Right atrium auricular region (tissue), 2 donors: ENCODE measurements around the gene PDZD7. TPM values are rescaled to one million over a fixed set of nuclear protein-coding genes. Genes with fewer than 3 reads are reported as not detected.

Source experiments
- DNase-seq: peaks from one replicate; pipeline ENCODE4 v3.0.0-alpha.2; 2019; ENCODE audit warnings: low spot score
- H3K27ac ChIP-seq, 2 donors: fragments of 200-600 bp; sonication (generic); 1 replicate in 1 of 2; 2 replicates in 1 of 2; pipeline ENCODE4 v1.5.1; 2016 to 2019
- H3K27me3 ChIP-seq, 2 donors: fragments of 200-600 bp; sonication (generic); one replicate each; pipeline versions ENCODE4 v1.5.1 to v1.6.0; 2017 to 2019
- H3K36me3 ChIP-seq: fragments of 200-600 bp; sonication (generic); one replicate; pipeline ENCODE4 v1.5.1; 2016
- H3K4me1 ChIP-seq, 2 donors: fragments of 200-600 bp; sonication (generic); one replicate each; pipeline versions ENCODE4 v1.5.1 to v1.6.0; 2017 to 2019
- H3K4me3 ChIP-seq, 2 donors: fragments of 200-600 bp; sonication (generic); 1 replicate in 1 of 2; 2 replicates in 1 of 2; pipeline ENCODE4 v1.5.1; 2017 to 2019; ENCODE audit warnings: mild to moderate bottlenecking in 1 of 2, moderate library complexity in 1 of 2
- H3K9me3 ChIP-seq, 2 donors: fragments of 200-600 bp; sonication (generic); one replicate each; pipeline ENCODE4 v1.5.1; 2019
- total RNA-seq, 2 donors: library from RNA; depleted of rRNA; stranded (reverse); fragments of >200 nt; gene quantifications; one replicate each; pipeline ENCODE4 v1.1.0, GENCODE V29; 2016
- TF ChIP-seq, protein P1 (sequence below), 2 donors: fragments of 200-600 bp; sonication (generic); IDR thresholded peaks; one replicate each; pipeline ENCODE4 v1.5.1; 2019; ENCODE audit warnings: antibody characterized with exemption in 2 of 2

PDZD7 gene
- total RNA-seq, 2 donors from 2014 or later, result 0.59 to 1.3 TPM

DNA sequence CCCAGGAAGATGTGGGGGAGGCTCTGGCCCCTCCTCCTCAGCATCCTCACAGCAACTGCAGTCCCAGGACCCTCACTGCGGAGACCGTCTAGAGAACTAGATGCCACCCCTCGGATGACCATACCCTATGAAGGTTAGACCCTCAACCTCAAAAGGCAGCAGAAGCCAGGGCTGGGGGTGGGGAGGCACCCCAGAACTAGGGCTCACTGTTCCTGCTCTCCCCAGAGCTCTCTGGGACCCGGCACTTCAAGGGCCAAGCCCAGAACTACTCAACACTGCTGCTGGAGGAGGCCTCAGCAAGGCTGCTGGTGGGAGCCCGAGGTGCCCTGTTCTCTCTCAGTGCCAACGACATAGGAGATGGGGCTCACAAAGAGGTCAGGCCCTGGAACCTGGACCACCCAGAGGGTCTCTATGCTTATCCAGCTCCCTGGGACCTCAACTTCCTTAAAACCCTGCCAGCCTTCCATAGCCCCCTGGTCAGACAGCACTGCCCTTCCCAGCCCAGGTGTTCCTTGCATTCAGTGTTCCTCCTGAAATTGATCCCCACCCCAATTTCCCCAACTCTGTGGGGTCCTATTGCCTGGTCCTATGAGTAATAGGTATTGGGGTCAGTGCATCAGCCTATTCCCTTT, 57.9 kb downstream of the PDZD7 start:
- TF ChIP-seq, protein P1, sequence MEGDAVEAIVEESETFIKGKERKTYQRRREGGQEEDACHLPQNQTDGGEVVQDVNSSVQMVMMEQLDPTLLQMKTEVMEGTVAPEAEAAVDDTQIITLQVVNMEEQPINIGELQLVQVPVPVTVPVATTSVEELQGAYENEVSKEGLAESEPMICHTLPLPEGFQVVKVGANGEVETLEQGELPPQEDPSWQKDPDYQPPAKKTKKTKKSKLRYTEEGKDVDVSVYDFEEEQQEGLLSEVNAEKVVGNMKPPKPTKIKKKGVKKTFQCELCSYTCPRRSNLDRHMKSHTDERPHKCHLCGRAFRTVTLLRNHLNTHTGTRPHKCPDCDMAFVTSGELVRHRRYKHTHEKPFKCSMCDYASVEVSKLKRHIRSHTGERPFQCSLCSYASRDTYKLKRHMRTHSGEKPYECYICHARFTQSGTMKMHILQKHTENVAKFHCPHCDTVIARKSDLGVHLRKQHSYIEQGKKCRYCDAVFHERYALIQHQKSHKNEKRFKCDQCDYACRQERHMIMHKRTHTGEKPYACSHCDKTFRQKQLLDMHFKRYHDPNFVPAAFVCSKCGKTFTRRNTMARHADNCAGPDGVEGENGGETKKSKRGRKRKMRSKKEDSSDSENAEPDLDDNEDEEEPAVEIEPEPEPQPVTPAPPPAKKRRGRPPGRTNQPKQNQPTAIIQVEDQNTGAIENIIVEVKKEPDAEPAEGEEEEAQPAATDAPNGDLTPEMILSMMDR (IDR thresholded peaks at IDR 0.05), result no peak
- peak; percentile 42 for DNase-seq
- H3K36me3 ChIP-seq, result no peaks in the 10 kb centered on the region

DNA sequence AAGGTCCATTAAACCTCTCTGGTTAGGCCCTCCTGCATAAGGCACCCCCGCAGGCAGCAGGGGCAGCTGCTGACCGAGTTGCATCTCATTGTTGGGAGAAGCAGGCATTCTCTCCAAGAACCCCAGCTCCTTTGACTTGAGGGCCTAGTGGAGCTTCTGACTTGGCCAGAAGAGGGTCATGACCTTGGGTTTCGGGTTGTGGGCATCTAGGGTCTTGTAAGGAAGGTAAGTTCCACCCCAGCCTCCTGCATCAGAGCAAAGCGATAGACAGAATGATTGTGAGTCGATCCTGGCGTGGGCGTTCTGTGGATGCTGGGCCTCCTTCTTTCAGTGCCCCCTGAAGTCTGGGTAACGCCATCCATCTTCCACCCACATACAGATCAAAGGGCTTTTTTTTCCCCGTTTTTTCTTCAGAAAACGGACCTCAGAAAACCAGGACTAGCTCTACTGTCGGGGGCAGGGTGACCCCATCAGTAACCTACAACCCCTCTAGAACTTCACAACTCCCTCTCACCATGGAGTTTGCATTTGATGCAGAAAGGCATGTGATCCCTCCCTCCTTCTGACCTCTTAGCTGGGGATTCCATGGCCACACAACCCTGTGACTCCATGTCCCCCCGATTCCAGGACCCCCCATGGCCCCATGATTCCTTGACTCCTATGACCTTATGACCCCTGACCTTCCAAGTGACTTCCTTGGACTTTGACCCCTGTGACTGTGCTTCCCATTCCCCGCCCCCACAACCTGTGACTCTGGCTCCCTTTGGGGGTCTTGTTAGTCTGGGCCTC, 58.6 kb downstream of the PDZD7 start:
- Histone ChIP-seq H3K36me3 (no peaks in the 10 kb centered on the region), H3K4me3 (no peak overlapping the region), H3K27me3 (no peaks in the 10 kb centered on the region), H3K9me3 (no peaks in the 10 kb centered on the region), H3K4me1 (peaks cover 0 to 15% of the 10 kb centered on the region in 2 donors), H3K27ac (no peak overlapping the region)
- TF ChIP-seq, protein P1 (IDR thresholded peaks at IDR 0.05), result no peak
- peak; percentile 34 for DNase-seq

More for the DNA sequence above, 57.9 kb downstream of the PDZD7 start:
- Histone ChIP-seq H3K4me3 (no peak overlapping the region), H3K9me3 (no peaks in the 10 kb centered on the region), H3K4me1 (peaks cover 0 to 15% of the 10 kb centered on the region in 2 donors), H3K27ac (no peak overlapping the region), H3K27me3 (no peaks in the 10 kb centered on the region)

DNA sequence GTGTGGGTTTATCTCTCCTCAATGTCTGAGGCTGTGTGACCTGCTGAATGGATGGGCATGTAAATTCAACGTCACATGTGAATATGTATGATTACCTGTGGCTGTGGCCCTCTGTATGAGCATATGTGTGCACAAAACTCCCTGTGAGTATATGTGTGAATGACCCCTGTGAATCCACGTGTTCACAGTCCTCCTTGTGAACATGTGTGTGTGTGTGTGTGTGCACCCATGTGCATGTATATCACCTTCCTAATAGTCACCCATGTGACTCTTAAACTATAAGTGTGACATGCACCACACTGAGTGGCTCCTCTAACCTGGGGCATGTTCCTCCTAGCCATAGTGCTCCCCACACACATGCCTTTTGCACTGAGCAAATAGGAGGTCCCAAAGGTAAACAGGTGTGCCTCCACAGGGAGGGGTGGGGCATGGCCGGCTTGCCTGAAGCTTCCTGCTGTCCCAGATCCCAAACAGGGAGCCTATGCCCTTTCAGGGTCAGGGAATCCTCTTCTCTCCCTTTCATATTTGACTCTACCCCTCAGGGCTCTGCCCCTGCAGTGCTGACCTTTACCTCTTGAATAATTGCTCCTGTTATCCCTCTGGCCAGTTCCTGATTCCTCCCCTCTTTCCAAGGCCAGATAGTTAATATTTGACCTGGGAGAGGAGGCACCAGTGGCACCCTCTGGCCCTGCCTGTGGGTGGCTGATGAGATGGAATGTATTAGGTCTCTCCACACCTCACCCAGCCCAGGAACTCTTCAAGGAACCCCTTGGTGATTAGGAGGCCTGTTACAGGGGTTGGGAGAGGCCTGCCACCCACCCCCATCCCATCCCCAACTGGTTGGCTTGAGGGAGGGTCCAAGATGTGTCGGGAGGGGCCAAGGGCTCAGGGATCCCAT, 59.8 kb downstream of the PDZD7 start:
- H3K9me3 ChIP-seq, result no peaks in the 10 kb centered on the region
- no peaks in the 10 kb centered on the region for H3K36me3 ChIP-seq
- peaks cover 0 to 15% of the 10 kb centered on the region in 2 donors for H3K4me1 ChIP-seq
- no peak overlapping the region for H3K4me3 ChIP-seq
- no peak overlapping the region for H3K27ac ChIP-seq
- no peaks in the 10 kb centered on the region for H3K27me3 ChIP-seq
- DNase-seq, result peak; percentile 54
- TF ChIP-seq, protein P1 (IDR thresholded peaks at IDR 0.05), result no peak

DNA sequence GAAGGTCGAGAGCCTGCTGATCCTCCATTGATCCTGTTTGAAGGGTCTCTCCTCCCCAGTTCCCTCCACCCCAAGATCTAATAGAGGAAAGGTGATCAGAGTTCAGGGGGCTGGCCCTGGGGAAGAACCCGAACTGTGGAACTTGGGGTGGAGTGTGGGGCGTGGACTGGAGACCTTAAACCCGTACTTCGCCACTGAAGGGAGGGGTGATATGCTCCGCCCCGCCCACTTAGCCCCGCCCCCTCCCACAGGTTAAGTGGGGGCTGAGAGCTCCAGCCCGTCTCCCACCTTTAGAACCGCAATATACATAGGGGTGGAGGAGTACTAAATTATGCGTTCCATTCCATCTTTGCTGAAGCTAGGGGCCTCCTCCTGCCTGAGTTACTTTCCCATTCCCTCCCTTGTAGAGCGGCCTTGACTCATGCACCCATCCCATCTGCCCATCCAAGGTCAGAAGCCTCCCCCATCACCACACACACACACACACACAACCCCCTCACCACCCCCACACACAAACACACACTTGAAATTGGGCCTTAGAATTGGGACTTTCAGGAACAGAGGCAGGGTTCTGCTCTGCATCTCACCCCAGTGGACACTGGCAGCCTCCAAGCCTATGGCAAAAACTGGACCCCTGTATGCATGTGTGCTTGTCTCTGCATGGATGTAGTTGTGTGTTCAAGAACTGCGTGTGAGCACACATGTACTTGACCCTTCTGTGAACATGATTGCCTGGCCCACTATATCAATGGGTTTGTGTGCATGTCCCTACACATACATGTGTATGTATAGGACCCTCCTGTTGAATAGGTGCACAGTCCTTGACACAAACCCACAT, 60.6 kb downstream of the PDZD7 start:
- Histone ChIP-seq H3K27ac (no peak overlapping the region), H3K9me3 (no peaks in the 10 kb centered on the region), H3K4me3 (peak overlapping the region; percentile 45 to 62), H3K36me3 (no peaks in the 10 kb centered on the region), H3K4me1 (peaks cover 0 to 15% of the 10 kb centered on the region in 2 donors), H3K27me3 (no peaks in the 10 kb centered on the region)
- peak; percentile 46 for DNase-seq
- TF ChIP-seq, protein P1 (IDR thresholded peaks at IDR 0.05), result no peak
